ENCODE measurements around the gene FKBP1B. TPM values are rescaled to one million over a fixed set of nuclear protein-coding genes. Genes with fewer than 3 reads are reported as not detected.
"Not testable (repeated sequence)": the region's sequence is repeated elsewhere in the genome, so short reads cannot be mapped to it uniquely, and the experiment has no call there.

FKBP1B gene
- polyA plus RNA-seq, 4 donors = 10.8 to 12.1 (median 10.9) TPM

GRCh38 chr2:24022324-24022974, 27.1 kb upstream of the FKBP1B start:
- no peak for DNase-seq (ENCODE audit: low read depth in 4 of 4, low spot score in 2 of 4)

- DNase-seq (ENCODE audit: low read depth in 4 of 4, low spot score in 2 of 4) = no peak
Measured at GRCh38 chr2:24022975-24023575, 26.5 kb upstream of the FKBP1B start.

GRCh38 chr2:24024018-24024417, 25.5 kb upstream of the FKBP1B start:
- no peak for DNase-seq (ENCODE audit: low read depth in 4 of 4, low spot score in 2 of 4)

GRCh38 chr2:24024996-24025663, 24.4 kb upstream of the FKBP1B start:
- no peak for DNase-seq (ENCODE audit: low read depth in 4 of 4, low spot score in 2 of 4)

GRCh38 chr2:24026233-24026632, 23.3 kb upstream of the FKBP1B start:
- no peak for DNase-seq (ENCODE audit: low read depth in 4 of 4, low spot score in 2 of 4)

- DNase-seq (ENCODE audit: low read depth in 4 of 4, low spot score in 2 of 4) = no peak
Measured at GRCh38 chr2:24038786-24039499, 10.6 kb upstream of the FKBP1B start.

GRCh38 chr2:24040511-24040910, 9.0 kb upstream of the FKBP1B start:
- DNase-seq (ENCODE audit: low read depth in 4 of 4, low spot score in 2 of 4) = no peak

GRCh38 chr2:24043133-24043532, 6.4 kb upstream of the FKBP1B start:
- not testable (repeated sequence) for DNase-seq (ENCODE audit: low read depth in 4 of 4, low spot score in 2 of 4)

- DNase-seq (ENCODE audit: low read depth in 4 of 4, low spot score in 2 of 4) = no peak
Measured at GRCh38 chr2:24045511-24046508, 3.7 kb upstream of the FKBP1B start.

GRCh38 chr2:24046599-24046929, 3.0 kb upstream of the FKBP1B start:
- DNase-seq (ENCODE audit: low read depth in 4 of 4, low spot score in 2 of 4) = no peak

GRCh38 chr2:24046930-24047702, 2.4 kb upstream of the FKBP1B start, which contains the start of gene WDCP:
Gene WDCP (minus strand): TSS chr2:24047391. CDS start chr2:24039494, 7,897 bp downstream.
- DNase-seq (ENCODE audit: low read depth in 4 of 4, low spot score in 2 of 4) = peak; percentile 71 to 95 (median 88)

GRCh38 chr2:24047703-24048033, 1.9 kb upstream of the FKBP1B start:
- no peak for DNase-seq (ENCODE audit: low read depth in 4 of 4, low spot score in 2 of 4)

GRCh38 chr2:24048769-24049484, 614 bp upstream of the FKBP1B start:
- DNase-seq (ENCODE audit: low read depth in 4 of 4, low spot score in 2 of 4) = no peak

- peak in 1 of 4 donors; percentile 10 for DNase-seq (ENCODE audit: low read depth in 4 of 4, low spot score in 2 of 4)
Measured at GRCh38 chr2:24050041-24050979, 769 bp downstream of the FKBP1B start.

- no peak for DNase-seq (ENCODE audit: low read depth in 4 of 4, low spot score in 2 of 4)
Measured at GRCh38 chr2:24051833-24052232, 2.3 kb downstream of the FKBP1B start.

- DNase-seq (ENCODE audit: low read depth in 4 of 4, low spot score in 2 of 4) = no peak
Measured at GRCh38 chr2:24052951-24053350, 3.4 kb downstream of the FKBP1B start.

- DNase-seq (ENCODE audit: low read depth in 4 of 4, low spot score in 2 of 4) = no peak
Measured at GRCh38 chr2:24054366-24055010, 4.9 kb downstream of the FKBP1B start.
